Natural killer cell treated with Interleukin-12 subunit alpha and Interleukin-12 subunit beta and Interleukin-15 and Interleukin-18, amount 100 ng/mL, for 72 hours (primary cell): ENCODE data around the gene SOX21. TPM values are rescaled to one million over a fixed set of nuclear protein-coding genes. Genes with fewer than 3 reads are reported as not detected.
"Not testable (repeated sequence)": the region's sequence is repeated elsewhere in the genome, so short reads cannot be mapped to it uniquely, and the experiment has no call there.

Source experiments
- ATAC-seq, 2 donors: fragments of 150-1000 bp; cut with Tn5 transposase in 1 of 2; sonication (Bioruptor Pico), chemical (Tn5 transposase) in 1 of 2; 2 replicates each; pipeline ENCODE4 v1.10.0; 2021
- DNase-seq: peaks from one replicate; pipeline ENCODE4 v3.0.0; 2022; ENCODE audit warnings: low spot score
- H3K27ac Mint-ChIP-seq, 2 donors: 1 replicate in 1 of 2; 2 replicates in 1 of 2; pipeline ENCODE4 v1.8.0; 2022; ENCODE audit warnings: mixed read lengths in 2 of 2, mild to moderate bottlenecking in 1 of 2, moderate library complexity in 1 of 2
- H3K27me3 Mint-ChIP-seq, 2 donors: 1 replicate in 1 of 2; 2 replicates in 1 of 2; pipeline ENCODE4 v1.8.0; 2022; ENCODE audit warnings: mixed read lengths in 2 of 2
- H3K36me3 Mint-ChIP-seq: one replicate; pipeline ENCODE4 v1.8.0; 2022; ENCODE audit warnings: mixed read lengths
- H3K4me1 Mint-ChIP-seq, 2 donors: 1 replicate in 1 of 2; 2 replicates in 1 of 2; pipeline ENCODE4 v1.8.0; 2022; ENCODE audit warnings: low read depth in 2 of 2, mixed read lengths in 2 of 2, mild to moderate bottlenecking in 1 of 2
- H3K4me3 Mint-ChIP-seq: one replicate; pipeline ENCODE4 v1.8.0; 2022; ENCODE audit warnings: mixed read lengths
- H3K9me3 Mint-ChIP-seq: 2 replicates; pipeline ENCODE4 v1.8.0; 2022; ENCODE audit warnings: mixed read lengths
- total RNA-seq, 2 donors: library from RNA; stranded (reverse); gene quantifications; one replicate each; pipeline ENCODE4 v1.2.3, GENCODE V29; 2022

Gene SOX21
- not detected for total RNA-seq

DNA sequence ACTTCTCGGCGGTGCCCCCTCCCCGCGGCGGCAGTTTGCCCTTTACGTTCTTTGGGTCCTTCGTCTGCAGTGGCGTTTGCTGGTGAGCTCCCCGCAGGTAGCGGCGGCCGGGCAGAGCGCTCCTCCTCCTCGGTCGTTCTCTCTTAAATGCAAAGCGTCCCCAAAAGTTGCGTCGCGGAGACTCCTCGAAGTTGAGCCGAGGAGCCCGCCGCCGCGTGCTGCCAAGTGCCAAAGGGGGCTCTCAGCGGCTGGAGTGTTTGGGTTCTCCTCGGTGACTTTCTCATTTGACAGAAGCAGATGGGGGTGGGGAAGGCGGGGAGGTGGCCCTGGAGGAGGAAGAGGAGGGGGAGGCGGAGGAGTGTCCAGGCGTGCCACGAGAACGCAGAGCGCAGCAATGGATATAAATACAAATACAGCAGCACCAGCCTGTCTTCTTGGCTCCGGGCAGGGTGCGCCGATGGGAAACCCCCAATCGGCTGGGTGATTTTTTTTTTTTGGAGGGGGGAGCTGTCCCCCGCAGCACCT, at the start of gene SOX21:
Gene SOX21, minus strand, starts transcription at position 259 of the 525 bp plus-strand sequence. CDS start 496 bp downstream, outside the sequence.
- no peak within 1 kb of the TSS for H3K27ac Mint-ChIP-seq
- H3K36me3 Mint-ChIP-seq: peaks cover 10% of the 10 kb centered on the region
- ATAC-seq (no peak), DNase-seq (no peak)
- H3K27me3 Mint-ChIP-seq: peaks cover 55 to 67% of the 10 kb centered on the region in 2 donors
- H3K4me1 Mint-ChIP-seq: peaks cover 6 to 11% of the 10 kb centered on the region in 2 donors
- no peaks in the 10 kb centered on the region for H3K9me3 Mint-ChIP-seq
- H3K4me3 Mint-ChIP-seq: no peak within 1 kb of the TSS

DNA sequence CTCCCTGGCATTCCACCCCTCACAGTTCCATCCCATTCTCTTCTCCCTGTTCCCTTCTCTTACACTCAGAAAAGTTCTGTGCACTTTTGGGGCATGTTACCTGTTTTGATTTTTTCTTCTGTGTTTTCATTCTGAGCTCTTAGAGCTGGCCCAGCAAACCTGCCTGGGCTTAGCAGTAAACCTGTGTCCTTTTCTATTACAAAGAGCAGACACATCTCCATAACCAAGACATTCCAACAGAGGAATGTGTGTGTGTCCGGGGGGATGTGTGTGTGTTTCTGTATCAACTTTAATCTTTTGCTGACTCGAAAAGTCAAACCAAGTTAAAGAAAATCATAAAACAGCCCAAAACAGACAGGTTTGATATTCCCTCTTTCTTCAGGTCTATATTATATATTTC, 49.1 kb upstream of the SOX21 start:
- Mint-ChIP-seq H3K27me3 (peaks cover 2 to 24% of the 10 kb centered on the region in 2 donors), H3K4me3 (no peak overlapping the region), H3K4me1 (no peaks in the 10 kb centered on the region), H3K9me3 (peaks cover 7% of the 10 kb centered on the region), H3K27ac (no peak overlapping the region), H3K36me3 (no peaks in the 10 kb centered on the region)
- DNase-seq: no peak
- no peak for ATAC-seq

DNA sequence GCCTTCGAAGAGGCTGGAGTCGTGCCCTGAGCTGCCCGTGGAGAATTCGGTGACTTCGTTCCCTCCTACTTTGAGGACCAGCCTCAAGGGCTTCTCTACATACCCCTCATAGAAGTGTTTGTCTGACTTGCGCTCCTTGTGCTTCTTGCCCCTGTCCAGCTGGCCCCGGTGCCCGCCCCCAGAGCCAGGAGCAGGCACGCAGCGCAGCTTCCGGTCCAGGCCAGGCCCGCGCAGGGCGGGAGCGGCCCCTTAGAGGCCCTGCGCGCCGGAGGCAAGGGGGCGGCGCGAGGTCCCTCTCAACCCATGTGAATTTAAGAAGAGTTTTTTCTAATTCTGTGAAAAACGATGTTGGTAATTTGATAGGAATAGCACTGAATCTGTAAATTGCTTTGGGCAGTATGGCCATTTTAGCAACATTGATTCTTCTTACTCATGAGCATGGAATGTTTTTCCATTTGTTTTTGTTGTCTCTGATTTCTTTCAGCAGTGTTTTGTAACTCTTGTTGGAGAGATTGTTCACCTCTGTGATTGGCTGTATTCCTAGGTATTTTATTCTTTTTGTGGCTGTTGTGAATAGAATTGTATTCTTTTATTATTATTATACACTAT, 46.9 kb upstream of the SOX21 start:
- Mint-ChIP-seq H3K27me3 (peaks cover 0 to 24% of the 10 kb centered on the region in 2 donors), H3K36me3 (no peaks in the 10 kb centered on the region), H3K4me1 (no peaks in the 10 kb centered on the region), H3K4me3 (no peak overlapping the region), H3K9me3 (peaks cover 5% of the 10 kb centered on the region), H3K27ac (no peak overlapping the region)
- ATAC-seq (no peak), DNase-seq (no peak)

DNA sequence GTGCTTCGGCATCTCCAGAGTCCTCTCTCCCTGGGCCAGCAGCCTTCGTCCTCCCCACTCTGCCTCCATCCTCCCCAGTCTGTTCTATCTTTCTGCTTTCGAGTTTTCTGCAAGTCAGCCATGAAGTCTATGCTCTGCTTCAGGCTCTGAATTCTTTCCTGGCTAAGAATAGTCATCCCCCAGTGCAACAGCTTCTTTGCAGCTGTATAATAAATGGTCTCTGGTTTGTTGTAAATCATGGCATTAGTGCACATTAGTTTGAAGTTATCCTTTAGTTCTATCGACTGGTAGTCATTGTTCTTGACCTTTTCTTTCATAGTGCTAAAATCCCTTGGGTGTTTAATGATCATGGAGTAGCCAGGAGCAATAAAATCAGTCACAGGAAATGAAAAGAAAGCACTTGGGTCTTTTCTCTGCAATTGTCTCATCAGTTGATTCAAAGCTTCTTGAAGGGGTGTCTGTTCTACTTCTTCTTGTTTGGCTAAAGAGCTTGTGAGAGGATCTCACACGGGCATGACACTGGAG, 46.2 kb upstream of the SOX21 start:
- Mint-ChIP-seq H3K9me3 (peaks cover 5% of the 10 kb centered on the region), H3K27ac (no peak overlapping the region)
- no peak for ATAC-seq

DNA sequence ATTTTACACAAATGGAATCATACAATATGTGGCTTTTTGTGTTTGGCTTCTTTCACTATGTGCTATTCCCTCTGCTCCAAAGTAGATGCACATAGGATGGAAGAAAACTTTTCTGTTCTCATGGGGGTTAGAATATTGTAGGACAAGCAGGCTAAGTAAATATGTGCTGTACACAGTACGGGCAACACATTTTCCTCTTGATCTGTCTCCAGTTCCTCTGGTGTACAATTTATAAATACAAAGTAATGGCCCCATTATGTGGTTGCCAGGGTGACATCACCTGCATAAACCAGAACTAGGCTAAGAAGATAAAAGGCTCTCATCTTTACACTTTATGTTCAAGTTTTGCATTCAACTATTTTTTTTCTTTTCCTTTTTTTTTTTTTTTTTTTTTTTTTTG, 41.0 kb upstream of the SOX21 start:
- H3K4me3 Mint-ChIP-seq: no peak overlapping the region
- no peak for DNase-seq
- ATAC-seq: no peak
- H3K4me1 Mint-ChIP-seq: no peaks in the 10 kb centered on the region
- H3K9me3 Mint-ChIP-seq: peaks cover under 1% of the 10 kb centered on the region
- H3K27ac Mint-ChIP-seq: no peak overlapping the region
- H3K36me3 Mint-ChIP-seq: no peaks in the 10 kb centered on the region
- peaks cover 0 to 3% of the 10 kb centered on the region in 2 donors for H3K27me3 Mint-ChIP-seq

More for the DNA sequence above, 46.2 kb upstream of the SOX21 start:
- H3K36me3 Mint-ChIP-seq: no peaks in the 10 kb centered on the region
- H3K27me3 Mint-ChIP-seq: peaks cover 0 to 24% of the 10 kb centered on the region in 2 donors
- H3K4me3 Mint-ChIP-seq: no peak overlapping the region
- no peak for DNase-seq
- no peaks in the 10 kb centered on the region for H3K4me1 Mint-ChIP-seq

DNA sequence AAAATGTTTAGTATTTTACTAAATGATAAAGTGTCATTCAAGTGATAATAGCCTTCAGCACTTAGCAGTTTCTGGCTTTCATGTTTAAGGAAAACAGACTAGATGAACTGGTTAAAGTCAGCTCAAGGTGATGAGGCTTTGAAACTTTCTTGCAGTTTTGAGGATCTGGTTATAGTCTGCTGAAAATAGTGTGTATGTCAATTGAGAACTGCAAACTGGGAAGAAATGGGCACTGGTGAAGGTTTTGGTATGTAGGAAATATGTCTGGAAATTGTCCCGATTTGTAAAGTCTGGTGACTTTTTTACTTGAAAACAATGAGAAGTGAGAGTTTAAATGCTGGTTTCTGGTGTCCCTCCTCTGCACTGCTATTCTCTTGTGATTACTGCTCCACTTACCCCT, 36.8 kb upstream of the SOX21 start:
- H3K4me3 Mint-ChIP-seq: no peak overlapping the region
- ATAC-seq (no peak), DNase-seq (no peak)
- no peak overlapping the region for H3K27ac Mint-ChIP-seq
- H3K9me3 Mint-ChIP-seq: no peaks in the 10 kb centered on the region
- H3K4me1 Mint-ChIP-seq: no peaks in the 10 kb centered on the region
- peaks cover 2 to 7% of the 10 kb centered on the region in 2 donors for H3K27me3 Mint-ChIP-seq
- H3K36me3 Mint-ChIP-seq: no peaks in the 10 kb centered on the region

DNA sequence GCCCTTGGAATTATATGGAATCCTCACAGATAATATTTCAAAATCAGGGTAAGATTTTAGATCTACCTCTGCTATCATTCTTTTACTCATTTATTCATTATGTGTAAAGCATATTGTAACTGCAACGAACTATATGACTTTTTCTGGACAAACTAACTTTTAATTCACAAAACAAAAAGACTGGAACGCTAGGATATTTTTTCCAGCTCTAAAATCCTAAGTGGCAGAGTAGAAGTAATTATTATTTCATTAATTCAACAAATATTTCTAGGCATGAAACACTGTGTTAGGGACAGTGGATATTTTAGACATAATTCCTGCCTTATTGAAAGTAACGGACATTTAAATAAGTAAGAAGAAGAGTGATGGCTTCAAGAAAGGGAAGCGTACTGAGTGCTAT, 26.9 kb upstream of the SOX21 start:
- no peaks in the 10 kb centered on the region for H3K36me3 Mint-ChIP-seq
- H3K4me3 Mint-ChIP-seq: no peak overlapping the region
- peaks cover 2% of the 10 kb centered on the region for H3K9me3 Mint-ChIP-seq
- peaks cover 5 to 11% of the 10 kb centered on the region in 2 donors for H3K27me3 Mint-ChIP-seq
- no peak overlapping the region for H3K27ac Mint-ChIP-seq
- ATAC-seq (no peak), DNase-seq (no peak)
- no peaks in the 10 kb centered on the region for H3K4me1 Mint-ChIP-seq

DNA sequence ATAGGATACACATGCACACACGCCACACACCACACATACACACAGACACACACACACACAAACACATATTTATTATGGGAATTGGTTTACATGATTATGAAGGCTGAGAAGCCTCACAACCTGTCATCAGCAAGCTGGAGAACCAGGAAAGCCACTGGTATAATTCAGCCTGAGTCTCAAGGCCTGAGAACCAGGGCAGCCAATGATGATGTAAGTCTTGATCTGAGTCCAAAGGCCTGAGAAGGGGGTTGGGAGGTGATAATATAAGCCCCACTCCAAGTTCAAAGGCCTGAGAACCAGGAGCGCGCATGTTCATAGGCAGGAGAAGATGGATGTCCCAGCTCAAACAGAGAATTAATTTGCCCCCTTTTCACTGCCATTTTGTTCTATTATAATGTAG, 18.7 kb upstream of the SOX21 start:
- H3K27me3 Mint-ChIP-seq: no peaks in the 10 kb centered on the region
- no peak overlapping the region for H3K27ac Mint-ChIP-seq
- peaks cover 3% of the 10 kb centered on the region for H3K9me3 Mint-ChIP-seq
- no peak overlapping the region for H3K4me3 Mint-ChIP-seq
- DNase-seq (no peak), ATAC-seq (no peak)
- H3K4me1 Mint-ChIP-seq: no peaks in the 10 kb centered on the region
- peaks cover 4% of the 10 kb centered on the region for H3K36me3 Mint-ChIP-seq

DNA sequence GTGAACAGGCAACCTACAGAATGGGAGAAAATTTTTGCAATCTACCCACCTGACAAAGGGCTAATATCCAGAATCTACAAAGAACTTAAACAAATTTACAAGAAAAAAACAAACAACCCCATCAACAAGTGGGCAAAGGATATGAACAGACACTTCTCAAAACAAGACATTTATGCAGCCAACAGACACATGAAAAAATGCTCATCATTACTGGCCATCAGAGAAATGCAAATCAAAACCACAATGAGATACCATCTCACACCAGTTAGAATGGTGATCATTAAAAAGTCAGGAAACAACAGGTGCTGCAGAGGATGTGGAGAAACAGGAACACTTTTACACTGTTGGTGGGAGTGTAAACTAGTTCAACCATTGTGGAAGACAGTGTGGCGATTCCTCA, 17.6 kb upstream of the SOX21 start:
- not testable (repeated sequence) for H3K27ac Mint-ChIP-seq, ATAC-seq, H3K9me3 Mint-ChIP-seq, DNase-seq, H3K4me1 Mint-ChIP-seq, H3K27me3 Mint-ChIP-seq, H3K36me3 Mint-ChIP-seq, H3K4me3 Mint-ChIP-seq

DNA sequence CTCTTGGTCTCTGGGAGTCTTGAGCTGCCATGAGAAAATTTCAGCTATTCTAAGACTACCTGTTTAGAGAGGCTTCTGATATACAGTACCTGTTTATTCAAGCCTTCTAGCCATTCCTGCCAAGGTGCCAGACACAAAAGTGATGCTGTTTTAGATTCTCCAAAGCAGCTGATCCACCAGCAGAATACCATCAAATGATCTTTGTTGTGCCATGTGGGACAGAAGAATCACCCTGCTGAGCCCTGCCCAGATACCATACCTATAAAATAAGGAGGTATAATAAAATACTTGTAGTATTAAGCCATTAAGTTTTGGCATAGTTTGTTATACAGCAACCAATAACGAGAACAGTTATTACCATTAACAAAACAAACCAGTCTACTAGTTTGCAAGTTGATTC, 14.1 kb upstream of the SOX21 start:
- Mint-ChIP-seq H3K27me3 (peaks cover 4 to 11% of the 10 kb centered on the region in 2 donors), H3K4me3 (no peak overlapping the region), H3K4me1 (no peaks in the 10 kb centered on the region), H3K9me3 (peaks cover 7% of the 10 kb centered on the region), H3K36me3 (peaks cover 4% of the 10 kb centered on the region), H3K27ac (no peak overlapping the region)
- DNase-seq: no peak
- ATAC-seq: no peak

DNA sequence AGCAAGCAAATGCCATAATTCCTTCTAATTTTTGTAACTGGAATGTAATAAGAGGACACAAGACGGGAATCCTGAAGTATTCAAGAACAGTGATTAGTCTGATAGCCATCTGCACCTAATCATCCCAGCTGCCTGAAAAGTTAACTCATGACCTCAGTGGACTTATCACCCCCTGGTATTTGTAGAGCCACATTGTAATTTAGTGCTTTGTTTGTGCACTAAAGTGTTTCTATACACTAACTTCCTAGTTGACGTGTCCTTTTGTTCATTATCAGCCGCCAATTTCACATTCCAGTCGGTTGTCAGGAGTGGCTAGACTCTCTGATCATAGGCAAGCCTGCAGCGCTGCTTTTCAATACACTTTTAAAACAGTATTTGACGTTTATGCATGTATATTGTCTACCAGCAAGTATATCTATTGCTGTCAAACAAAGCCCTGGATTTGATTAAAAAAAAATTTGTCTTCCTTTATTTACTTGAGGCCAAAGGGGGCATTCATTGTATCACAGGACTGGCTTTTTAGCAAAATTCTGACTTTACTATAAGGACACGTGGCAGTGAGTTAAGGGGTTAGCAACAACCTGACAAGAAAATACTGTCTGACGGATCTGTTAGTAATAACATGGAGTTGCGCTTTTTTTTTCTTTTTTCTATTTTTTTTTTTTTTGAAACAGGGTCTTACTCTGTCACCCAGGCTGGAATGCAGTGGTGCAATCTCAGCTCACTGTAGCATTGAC, 10.4 kb upstream of the SOX21 start:
- Mint-ChIP-seq H3K36me3 (no peaks in the 10 kb centered on the region), H3K27me3 (peaks cover 8 to 18% of the 10 kb centered on the region in 2 donors), H3K4me1 (no peaks in the 10 kb centered on the region), H3K4me3 (no peak overlapping the region), H3K9me3 (peaks cover 5% of the 10 kb centered on the region), H3K27ac (no peak overlapping the region)
- no peak for ATAC-seq
- no peak for DNase-seq

DNA sequence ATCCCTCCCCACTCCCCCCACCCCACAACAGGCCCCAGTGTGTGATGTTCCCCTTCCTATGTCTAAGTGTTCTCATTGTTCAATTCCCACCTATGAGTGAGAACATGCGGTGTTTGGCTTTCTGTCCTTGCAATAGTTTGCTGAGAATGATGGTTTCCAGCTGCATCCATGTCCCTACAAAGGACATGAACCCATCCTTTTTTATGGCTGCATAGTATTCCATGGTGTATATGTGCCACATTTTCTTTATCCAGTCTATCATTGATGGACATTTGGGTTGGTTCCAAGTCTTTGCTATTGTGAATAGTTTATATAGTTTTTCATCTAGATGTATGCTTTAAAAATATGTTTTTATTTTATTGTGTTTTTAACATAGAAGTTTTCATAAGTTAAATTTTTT, 6.4 kb upstream of the SOX21 start:
- not testable (repeated sequence) for H3K9me3 Mint-ChIP-seq, H3K36me3 Mint-ChIP-seq, H3K27ac Mint-ChIP-seq, ATAC-seq, DNase-seq, H3K4me1 Mint-ChIP-seq, H3K4me3 Mint-ChIP-seq
- peaks cover 31 to 57% of the 10 kb centered on the region in 2 donors for H3K27me3 Mint-ChIP-seq

DNA sequence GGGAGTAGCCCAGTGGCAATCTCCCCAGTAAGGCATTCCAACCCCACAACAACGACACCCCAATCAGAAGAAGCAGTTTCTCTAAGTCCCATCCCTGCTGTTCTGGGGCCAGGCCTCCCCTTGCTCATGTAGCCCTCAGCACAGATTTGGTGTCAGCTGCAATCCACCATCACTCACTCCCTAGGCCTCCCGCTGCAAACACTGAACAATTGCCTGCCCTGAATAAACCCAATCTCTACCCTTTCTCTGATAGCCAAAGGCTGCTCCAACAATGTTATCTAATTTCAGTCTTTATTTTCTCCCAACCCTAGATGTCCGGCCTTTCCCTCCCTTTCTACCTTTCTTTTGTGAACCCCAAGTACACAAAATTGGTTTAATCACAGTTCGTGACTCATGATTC, 5.6 kb upstream of the SOX21 start:
- DNase-seq (no peak), ATAC-seq (no peak)
- peaks cover 34 to 58% of the 10 kb centered on the region in 2 donors for H3K27me3 Mint-ChIP-seq
- H3K36me3 Mint-ChIP-seq: no peaks in the 10 kb centered on the region
- no peak overlapping the region for H3K27ac Mint-ChIP-seq
- no peaks in the 10 kb centered on the region for H3K4me1 Mint-ChIP-seq
- no peak overlapping the region for H3K4me3 Mint-ChIP-seq
- peaks cover 5% of the 10 kb centered on the region for H3K9me3 Mint-ChIP-seq

DNA sequence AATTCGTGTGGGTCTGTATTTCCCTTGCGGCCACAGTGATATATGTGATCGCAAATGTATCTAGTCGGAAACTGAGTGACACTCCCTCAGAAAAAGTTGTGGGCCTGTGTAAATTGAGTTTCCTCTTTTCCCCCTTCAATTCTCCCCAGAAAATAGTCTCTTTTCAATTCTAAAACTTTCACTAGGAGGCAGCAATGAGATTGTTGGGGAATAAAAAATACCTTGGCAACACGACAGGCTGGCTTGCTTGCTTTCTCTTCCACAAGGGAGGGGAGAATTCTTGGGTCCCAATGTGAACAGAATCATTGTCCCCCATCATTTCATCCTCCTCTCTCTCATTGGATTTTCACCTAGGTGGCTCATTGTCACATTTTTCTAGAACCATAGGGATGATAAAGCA, 3.7 kb upstream of the SOX21 start:
- Mint-ChIP-seq H3K4me3 (no peak overlapping the region), H3K27ac (no peak overlapping the region), H3K27me3 (peaks cover 33 to 47% of the 10 kb centered on the region in 2 donors), H3K36me3 (no peaks in the 10 kb centered on the region), H3K4me1 (peaks cover 0 to 2% of the 10 kb centered on the region in 2 donors), H3K9me3 (no peaks in the 10 kb centered on the region)
- DNase-seq: no peak
- no peak for ATAC-seq
